CD4-positive, alpha-beta T cell treated with Interleukin-4 for 1 hour (primary cell): ENCODE data around the gene BRINP1.
"Not testable (repeated sequence)": the region's sequence is repeated elsewhere in the genome, so short reads cannot be mapped to it uniquely, and the experiment has no call there.

Source experiments
- DNase-seq, 2 donors: peaks; one replicate each; pipeline ENCODE4 v3.0.0-alpha.2; 2020 to 2022

Gene BRINP1

GRCh38 chr9:119184265-119184936, 184.8 kb downstream of the BRINP1 start:
- DNase-seq = no peak

DNA sequence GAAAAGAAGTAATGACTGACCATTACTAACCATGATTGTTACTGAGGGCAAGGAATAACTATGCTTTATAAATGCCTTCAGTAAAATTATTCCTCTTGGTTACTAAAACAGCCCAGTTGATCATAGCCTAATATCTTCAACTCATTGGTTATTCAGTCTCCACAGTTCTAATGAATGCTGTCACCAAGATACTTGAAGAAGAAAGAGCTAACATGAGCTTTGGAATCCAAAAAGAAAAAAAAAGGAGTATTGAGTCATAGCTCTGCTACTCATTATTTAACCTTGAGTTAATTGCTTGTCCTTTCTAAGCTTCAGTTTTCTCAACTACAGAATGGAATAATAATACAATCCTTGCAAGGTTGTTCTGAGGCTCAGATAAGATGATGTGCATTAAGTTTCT, 187.7 kb downstream of the BRINP1 start:
- DNase-seq = no peak

GRCh38 chr9:119180897-119181296, 188.3 kb downstream of the BRINP1 start:
- DNase-seq = no peak

DNA sequence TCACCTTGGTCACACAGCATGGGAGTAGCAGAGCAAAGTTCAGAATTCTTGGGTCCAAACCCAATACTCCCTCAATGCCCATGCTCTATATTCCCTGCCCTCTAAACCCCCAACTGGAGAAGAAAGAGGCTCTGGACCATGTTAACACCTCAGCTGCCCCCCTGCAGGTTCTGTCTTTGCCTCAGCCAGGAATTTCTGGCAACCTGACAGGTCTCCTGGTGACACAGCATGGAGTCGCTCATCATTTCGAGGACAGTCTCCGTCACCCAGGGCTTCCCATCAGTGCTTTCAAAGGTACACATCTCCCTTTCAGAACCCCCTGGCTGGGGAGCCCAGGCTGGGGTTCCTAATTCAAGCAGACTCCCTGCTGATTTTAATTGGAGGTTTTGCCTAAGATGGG, 189.5 kb downstream of the BRINP1 start:
- no peak for DNase-seq

GRCh38 chr9:119177196-119177595, 192.0 kb downstream of the BRINP1 start:
- DNase-seq = no peak

DNA sequence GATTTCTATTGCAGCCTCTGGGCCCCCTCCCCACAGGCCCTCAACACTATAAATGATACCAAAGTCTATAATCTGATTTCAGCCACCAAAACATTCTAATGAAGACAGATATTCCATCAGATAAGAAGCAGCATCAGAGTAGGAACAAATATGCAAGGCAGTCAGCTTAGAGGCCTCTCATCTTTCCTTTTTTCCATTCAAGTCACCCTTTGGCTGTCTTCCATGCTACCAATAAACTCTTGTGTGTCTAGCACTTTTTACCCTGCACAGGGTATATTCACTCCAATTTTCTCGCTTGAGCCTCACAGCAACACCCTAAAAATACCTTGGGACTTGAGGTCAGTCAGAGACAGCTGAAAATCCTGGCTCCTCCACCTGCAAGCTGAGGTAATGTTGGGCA, 193.7 kb downstream of the BRINP1 start:
- DNase-seq = no peak

- DNase-seq = not testable (repeated sequence)
These were observed 200.0 kb downstream of the BRINP1 start for GRCh38 chr9:119169222-119169621.

GRCh38 chr9:119167876-119168275, 201.4 kb downstream of the BRINP1 start:
- no peak for DNase-seq

GRCh38 chr9:119167267-119167666, 202.0 kb downstream of the BRINP1 start:
- no peak for DNase-seq

DNA sequence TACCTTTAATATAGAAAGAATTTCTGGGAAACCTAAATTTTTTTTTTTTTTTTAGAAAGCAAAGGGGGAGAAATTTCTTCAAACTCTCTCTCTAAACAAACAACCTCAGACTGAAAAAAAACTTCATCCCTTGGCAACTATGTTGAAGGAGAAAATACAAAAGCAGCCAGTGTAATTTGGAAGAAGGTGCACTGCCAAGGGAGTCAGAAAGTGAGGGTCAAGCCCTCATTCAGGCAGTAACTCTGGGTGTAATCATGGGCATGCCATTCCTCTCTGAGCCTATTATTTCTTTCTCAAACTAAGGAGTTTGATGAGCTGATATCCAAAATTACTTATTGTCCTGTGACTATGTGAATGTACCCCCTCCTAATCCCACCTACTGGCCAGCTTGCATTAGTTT, 203.1 kb downstream of the BRINP1 start:
- DNase-seq = no peak

- no peak for DNase-seq
These were observed 204.1 kb downstream of the BRINP1 start for GRCh38 chr9:119165131-119165530.

DNA sequence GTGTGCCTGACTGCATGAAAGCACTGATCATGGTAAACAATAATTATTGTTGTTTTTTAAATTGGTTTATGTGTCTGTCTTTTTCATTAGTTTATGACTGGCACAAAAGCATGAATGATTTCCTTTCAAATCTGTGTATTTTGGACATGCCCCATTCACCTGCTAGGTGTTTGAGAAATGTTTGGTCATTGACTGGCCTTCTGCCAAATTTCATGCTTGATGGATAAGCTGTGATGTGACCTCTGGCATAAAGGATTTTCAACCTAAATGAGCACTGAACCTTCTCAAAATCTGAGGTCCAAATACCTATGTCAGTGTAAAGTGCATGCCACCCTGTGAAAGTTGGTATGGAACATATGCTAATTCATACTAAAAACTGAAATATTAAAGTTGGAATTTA, 204.5 kb downstream of the BRINP1 start:
- DNase-seq = no peak

GRCh38 chr9:119160551-119160950, 208.7 kb downstream of the BRINP1 start:
- DNase-seq = no peak

GRCh38 chr9:119159386-119159785, 209.8 kb downstream of the BRINP1 start:
- no peak for DNase-seq

DNA sequence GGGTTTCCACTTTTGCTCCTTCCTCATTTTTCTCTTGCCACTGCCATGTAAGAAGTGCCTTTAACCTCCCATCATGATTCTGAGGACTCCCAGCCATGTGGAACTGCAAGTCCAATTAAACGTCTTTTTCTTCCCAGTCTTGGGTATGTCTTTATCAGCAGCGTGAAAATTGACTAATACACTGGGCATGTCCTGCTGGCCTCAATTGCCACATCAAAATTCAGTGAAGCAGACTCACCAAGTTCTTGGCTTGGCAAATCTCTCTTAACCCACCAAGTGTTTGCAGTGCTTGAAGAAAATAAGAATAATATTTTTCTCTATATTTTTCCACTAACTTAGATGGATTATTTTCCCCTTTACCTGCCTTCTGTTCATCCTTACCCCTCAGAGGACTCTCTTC, 212.0 kb downstream of the BRINP1 start:
- no peak for DNase-seq

- no peak for DNase-seq
These were observed 212.9 kb downstream of the BRINP1 start for GRCh38 chr9:119156354-119156753.

- no peak for DNase-seq
These were observed 214.7 kb downstream of the BRINP1 start for GRCh38 chr9:119154527-119154926.

DNA sequence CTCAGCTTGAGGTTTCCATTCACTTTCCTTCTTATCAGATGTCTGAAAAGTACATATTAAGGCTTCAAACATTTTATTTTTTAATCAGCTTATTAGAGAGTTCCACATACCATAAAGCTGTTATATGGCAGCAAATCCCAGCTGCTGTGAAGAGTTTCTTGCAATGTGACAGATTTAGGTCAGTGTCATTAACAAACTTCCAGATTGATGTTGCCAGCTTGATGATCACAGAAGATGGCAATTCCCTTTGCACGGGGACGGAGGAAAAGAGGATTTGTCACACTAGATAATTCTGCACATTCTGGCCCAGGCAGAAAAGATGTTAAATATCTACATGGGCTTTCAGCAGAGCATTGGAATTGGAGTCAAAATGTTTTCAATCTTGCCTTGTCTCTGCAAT, 215.8 kb downstream of the BRINP1 start:
- no peak for DNase-seq

DNA sequence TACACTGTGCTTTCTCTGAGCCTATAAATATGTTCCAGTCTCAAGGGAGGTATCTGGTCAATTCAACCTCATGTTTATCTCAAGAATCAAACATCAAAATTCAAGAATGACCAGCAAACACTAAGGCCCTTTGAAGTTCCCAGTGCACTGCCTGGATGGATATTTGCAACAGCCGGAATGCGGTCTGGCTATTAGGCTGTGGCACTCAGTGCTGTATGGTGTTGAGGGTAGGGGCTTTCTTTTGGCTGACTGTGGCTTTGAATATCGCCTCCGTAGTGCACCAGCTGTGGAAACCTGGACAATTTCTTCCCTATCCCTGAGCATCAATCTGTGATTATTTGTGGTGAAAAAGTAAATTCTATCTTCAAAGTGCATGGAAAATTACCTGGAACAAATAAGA, 220.4 kb downstream of the BRINP1 start:
- DNase-seq = no peak

DNA sequence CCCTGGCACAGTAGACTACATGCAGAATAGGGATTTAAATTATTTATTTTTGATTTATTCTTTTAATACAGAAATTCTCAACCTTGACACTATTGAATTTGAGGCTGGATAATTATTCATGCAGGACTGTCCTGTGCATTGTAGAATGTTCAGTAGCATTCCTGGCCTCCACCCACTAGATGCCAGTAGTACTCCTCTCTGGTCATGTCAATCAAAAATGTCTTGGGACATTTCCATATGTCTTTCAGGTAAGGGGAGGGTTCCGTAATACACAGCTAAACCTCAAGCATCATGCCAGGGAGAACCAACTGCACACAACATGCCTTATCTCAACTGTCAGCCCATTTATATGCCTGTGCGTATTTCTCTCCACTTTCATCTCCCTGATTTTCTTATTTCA, 231.8 kb downstream of the BRINP1 start:
- DNase-seq = no peak

GRCh38 chr9:119126040-119126439, 243.2 kb downstream of the BRINP1 start:
- no peak for DNase-seq

- DNase-seq = no peak
These were observed 247.3 kb downstream of the BRINP1 start for GRCh38 chr9:119121899-119122298.

DNA sequence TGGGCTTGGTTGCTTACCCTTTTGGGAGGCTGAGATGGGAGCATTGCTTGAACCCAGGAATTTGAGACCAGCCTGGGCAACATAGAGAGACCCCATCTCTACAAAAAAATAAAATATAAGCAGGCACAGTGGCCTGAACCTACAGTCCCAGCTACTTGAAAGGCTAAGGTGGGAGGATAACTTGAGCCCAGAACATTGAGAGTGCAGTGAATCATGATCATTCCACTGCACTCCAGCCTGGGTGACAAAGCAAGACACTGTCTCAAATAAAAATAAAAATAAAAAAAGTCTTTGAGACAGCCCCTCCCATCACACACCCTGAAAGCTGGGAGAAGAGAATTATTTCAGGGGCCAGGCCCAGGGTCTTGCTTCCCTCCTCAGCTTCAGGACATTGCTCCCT, 251.8 kb downstream of the BRINP1 start:
- DNase-seq = no peak
